DND-41 (cell line): Measurements from ENCODE around the gene LNX1.

Source experiments
- ATAC-seq: fragments of 200-7000 bp; cut with Tn5 transposase; 3 replicates; pipeline ENCODE4 v1.9.1; 2021; ENCODE audit warnings: low read depth; ENCODE audit not compliant: insufficient read depth
- DNase-seq: peaks from one replicate; pipeline ENCODE4 v3.0.0-alpha.2; 2020
- H2AFZ ChIP-seq: 2 replicates; pipeline ENCODE4 v1.6.0; 2012; ENCODE audit warnings: low read depth, low read length
- H3K27ac ChIP-seq: 2 replicates; pipeline ENCODE4 v1.5.1; 2012; ENCODE audit warnings: low read length, inconsistent platforms
- H3K27me3 ChIP-seq: fragments of 200-600 bp; sonication (generic); 2 replicates; pipeline ENCODE4 v1.6.0; 2012; ENCODE audit warnings: low read length, mild to moderate bottlenecking, inconsistent platforms; ENCODE audit not compliant: insufficient read depth, poor library complexity
- H3K36me3 ChIP-seq: 2 replicates; pipeline ENCODE4 v1.5.1; 2012; ENCODE audit warnings: low read length, inconsistent platforms; ENCODE audit not compliant: insufficient read depth
- H3K4me1 ChIP-seq: 2 replicates; pipeline ENCODE4 v1.5.1; 2012; ENCODE audit warnings: mild to moderate bottlenecking, low read length; ENCODE audit not compliant: insufficient read depth
- H3K4me2 ChIP-seq: 2 replicates; pipeline ENCODE4 v1.6.0; 2012; ENCODE audit warnings: mild to moderate bottlenecking, moderate library complexity, low read length, inconsistent platforms; ENCODE audit not compliant: insufficient read depth
- H3K4me3 ChIP-seq, 2 experiments: fragments of 200-600 bp in 1 of 2; shearing (Covaris generic) in 1 of 2; 2 replicates each; pipeline ENCODE4 v1.5.1; 2012 to 2016; ENCODE audit warnings: inconsistent platforms in 2 of 2, low read length in 2 of 2, mild to moderate bottlenecking in 2 of 2, low read depth in 1 of 2, moderate library complexity in 1 of 2
- H3K79me2 ChIP-seq: 2 replicates; pipeline ENCODE4 v1.6.0; 2012; ENCODE audit warnings: low read length, inconsistent platforms; ENCODE audit not compliant: insufficient read depth
- H3K9ac ChIP-seq: 2 replicates; pipeline ENCODE4 v1.6.0; 2012; ENCODE audit warnings: low read depth, mild to moderate bottlenecking, inconsistent platforms, low read length, moderate library complexity
- H3K9me3 ChIP-seq: 2 replicates; pipeline ENCODE4 v1.5.1; 2012; ENCODE audit warnings: low read length, moderate library complexity, mild to moderate bottlenecking, inconsistent platforms; ENCODE audit not compliant: insufficient read depth, severe bottlenecking
- H4K20me1 ChIP-seq: 2 replicates; pipeline ENCODE4 v1.6.0; 2012; ENCODE audit warnings: low read length; ENCODE audit not compliant: insufficient read depth
- EZH2 ChIP-seq: IDR thresholded peaks from 3 replicates; pipeline ENCODE4 v1.6.1; 2012; ENCODE audit warnings: borderline replicate concordance, low read depth, mild to moderate bottlenecking, moderate library complexity, low read length, inconsistent platforms; ENCODE audit not compliant: severe bottlenecking
- TF ChIP-seq, protein P1 (sequence below): IDR thresholded peaks from 2 replicates; pipeline ENCODE4 v1.5.1; 2012; ENCODE audit warnings: borderline replicate concordance, low read length, moderate library complexity, mild to moderate bottlenecking; ENCODE audit not compliant: poor library complexity, severe bottlenecking; ENCODE audit errors: extremely low read depth

Gene LNX1

DNA sequence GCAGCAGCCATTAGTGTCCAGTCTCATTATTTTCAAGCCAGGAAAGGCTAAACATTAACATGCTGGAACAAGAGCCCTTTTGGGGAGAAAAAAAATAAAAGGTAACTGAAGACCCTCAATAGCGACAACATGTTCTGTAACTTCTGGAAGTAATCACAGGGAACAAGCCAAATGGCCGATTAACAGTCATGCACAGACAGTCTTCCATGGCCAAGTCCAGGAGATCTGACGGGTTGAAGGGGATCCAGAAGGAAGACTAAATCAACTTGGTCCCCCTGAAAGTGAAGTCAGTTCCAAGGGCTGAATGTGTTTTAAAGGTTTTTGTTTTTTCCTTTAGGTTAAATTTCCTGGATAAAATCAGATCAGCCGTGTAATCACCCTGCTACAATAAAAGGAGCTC, 52.5 kb downstream of the LNX1 start:
- Histone ChIP-seq H3K9me3 (no peaks in the 10 kb centered on the region), H3K4me1 (no peaks in the 10 kb centered on the region), H2AFZ (no peak overlapping the region), H3K36me3 (no peaks in the 10 kb centered on the region), H3K79me2 (no peaks in the 10 kb centered on the region), H3K27me3 (peaks cover 9% of the 10 kb centered on the region), H3K9ac (no peak overlapping the region), H3K27ac (no peak overlapping the region), H4K20me1 (no peaks in the 10 kb centered on the region), H3K4me3 (no peak overlapping the region), H3K4me2 (no peak overlapping the region)
- ATAC-seq (no peak), DNase-seq (no peak)
- TF ChIP-seq, protein P1, sequence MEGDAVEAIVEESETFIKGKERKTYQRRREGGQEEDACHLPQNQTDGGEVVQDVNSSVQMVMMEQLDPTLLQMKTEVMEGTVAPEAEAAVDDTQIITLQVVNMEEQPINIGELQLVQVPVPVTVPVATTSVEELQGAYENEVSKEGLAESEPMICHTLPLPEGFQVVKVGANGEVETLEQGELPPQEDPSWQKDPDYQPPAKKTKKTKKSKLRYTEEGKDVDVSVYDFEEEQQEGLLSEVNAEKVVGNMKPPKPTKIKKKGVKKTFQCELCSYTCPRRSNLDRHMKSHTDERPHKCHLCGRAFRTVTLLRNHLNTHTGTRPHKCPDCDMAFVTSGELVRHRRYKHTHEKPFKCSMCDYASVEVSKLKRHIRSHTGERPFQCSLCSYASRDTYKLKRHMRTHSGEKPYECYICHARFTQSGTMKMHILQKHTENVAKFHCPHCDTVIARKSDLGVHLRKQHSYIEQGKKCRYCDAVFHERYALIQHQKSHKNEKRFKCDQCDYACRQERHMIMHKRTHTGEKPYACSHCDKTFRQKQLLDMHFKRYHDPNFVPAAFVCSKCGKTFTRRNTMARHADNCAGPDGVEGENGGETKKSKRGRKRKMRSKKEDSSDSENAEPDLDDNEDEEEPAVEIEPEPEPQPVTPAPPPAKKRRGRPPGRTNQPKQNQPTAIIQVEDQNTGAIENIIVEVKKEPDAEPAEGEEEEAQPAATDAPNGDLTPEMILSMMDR, result no peak
- TF ChIP-seq EZH2, result no peak

DNA sequence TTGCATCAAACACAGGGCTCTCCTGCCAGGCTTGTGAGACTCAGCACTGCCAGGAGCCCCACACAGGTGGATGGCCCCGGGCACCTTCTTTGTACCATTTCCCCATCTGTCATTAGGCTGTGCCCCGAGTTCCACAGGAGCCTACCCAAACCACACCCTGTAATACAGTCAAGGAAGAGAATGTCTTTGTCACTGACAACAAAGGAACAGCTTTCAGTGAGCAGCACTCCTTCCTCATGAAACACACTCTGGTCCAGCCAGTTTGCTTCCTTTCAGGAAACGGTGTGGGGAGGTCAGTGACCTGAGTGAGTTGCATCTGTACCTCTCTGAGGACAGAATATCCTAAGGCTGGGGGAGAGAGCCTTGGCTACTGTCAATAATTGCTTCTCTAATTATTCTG, 53.7 kb downstream of the LNX1 start:
- H3K4me1 ChIP-seq, result no peaks in the 10 kb centered on the region
- ATAC-seq, result no peak
- H3K9me3 ChIP-seq, result no peaks in the 10 kb centered on the region
- no peak overlapping the region for H3K4me2 ChIP-seq
- DNase-seq, result no peak
- no peaks in the 10 kb centered on the region for H3K36me3 ChIP-seq
- peaks cover 6% of the 10 kb centered on the region for H3K27me3 ChIP-seq
- TF ChIP-seq, protein P1, result no peak
- H2AFZ ChIP-seq, result no peak overlapping the region
- H3K9ac ChIP-seq, result no peak overlapping the region
- H3K27ac ChIP-seq, result no peak overlapping the region
- no peaks in the 10 kb centered on the region for H4K20me1 ChIP-seq
- H3K79me2 ChIP-seq, result no peaks in the 10 kb centered on the region
- H3K4me3 ChIP-seq, result no peak overlapping the region

- H2AFZ ChIP-seq, result no peak overlapping the region
- H3K36me3 ChIP-seq, result no peaks in the 10 kb centered on the region
- TF ChIP-seq, protein P1, result no peak
- TF ChIP-seq EZH2, result no peak
- H3K27me3 ChIP-seq, result peaks cover 6% of the 10 kb centered on the region
- no peak overlapping the region for H3K4me3 ChIP-seq
- H3K4me2 ChIP-seq, result no peak overlapping the region
- no peaks in the 10 kb centered on the region for H4K20me1 ChIP-seq
- no peak overlapping the region for H3K9ac ChIP-seq
- H3K4me1 ChIP-seq, result no peaks in the 10 kb centered on the region
- H3K79me2 ChIP-seq, result no peaks in the 10 kb centered on the region
- H3K9me3 ChIP-seq, result no peaks in the 10 kb centered on the region
- DNase-seq (no peak), ATAC-seq (no peak)
- H3K27ac ChIP-seq, result no peak overlapping the region
These were observed 55.0 kb downstream of the LNX1 start for GRCh38 chr4:53536328-53536727.

DNA sequence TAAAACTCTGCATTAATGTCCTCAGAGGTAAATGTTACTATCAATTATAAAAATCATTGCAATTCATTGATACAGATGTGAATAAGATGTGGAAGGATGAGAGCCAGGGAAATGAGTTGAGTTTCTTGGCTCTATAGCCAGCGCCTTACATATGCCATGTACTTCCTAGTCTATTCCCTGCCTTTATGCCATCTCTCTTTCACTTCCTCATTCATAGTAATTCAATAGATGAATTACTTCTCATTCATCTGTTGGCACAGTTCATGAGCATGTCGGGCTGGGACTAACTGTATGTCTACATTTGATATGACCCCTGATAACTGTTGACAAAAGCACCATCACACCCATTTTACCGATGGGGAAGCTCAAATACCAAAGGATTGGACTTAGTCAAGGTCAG, 55.7 kb downstream of the LNX1 start:
- H3K9ac ChIP-seq, result no peak overlapping the region
- peaks cover 6% of the 10 kb centered on the region for H3K27me3 ChIP-seq
- H4K20me1 ChIP-seq, result no peaks in the 10 kb centered on the region
- H2AFZ ChIP-seq, result no peak overlapping the region
- no peak overlapping the region for H3K4me2 ChIP-seq
- H3K36me3 ChIP-seq, result no peaks in the 10 kb centered on the region
- no peak overlapping the region for H3K27ac ChIP-seq
- no peaks in the 10 kb centered on the region for H3K4me1 ChIP-seq
- H3K9me3 ChIP-seq, result no peaks in the 10 kb centered on the region
- no peak overlapping the region for H3K4me3 ChIP-seq
- DNase-seq (no peak), ATAC-seq (no peak)
- no peak for TF ChIP-seq EZH2
- TF ChIP-seq, protein P1, result no peak
- H3K79me2 ChIP-seq, result no peaks in the 10 kb centered on the region
